ENCODE data around the gene CYP24A1.

CYP24A1 gene

DNA sequence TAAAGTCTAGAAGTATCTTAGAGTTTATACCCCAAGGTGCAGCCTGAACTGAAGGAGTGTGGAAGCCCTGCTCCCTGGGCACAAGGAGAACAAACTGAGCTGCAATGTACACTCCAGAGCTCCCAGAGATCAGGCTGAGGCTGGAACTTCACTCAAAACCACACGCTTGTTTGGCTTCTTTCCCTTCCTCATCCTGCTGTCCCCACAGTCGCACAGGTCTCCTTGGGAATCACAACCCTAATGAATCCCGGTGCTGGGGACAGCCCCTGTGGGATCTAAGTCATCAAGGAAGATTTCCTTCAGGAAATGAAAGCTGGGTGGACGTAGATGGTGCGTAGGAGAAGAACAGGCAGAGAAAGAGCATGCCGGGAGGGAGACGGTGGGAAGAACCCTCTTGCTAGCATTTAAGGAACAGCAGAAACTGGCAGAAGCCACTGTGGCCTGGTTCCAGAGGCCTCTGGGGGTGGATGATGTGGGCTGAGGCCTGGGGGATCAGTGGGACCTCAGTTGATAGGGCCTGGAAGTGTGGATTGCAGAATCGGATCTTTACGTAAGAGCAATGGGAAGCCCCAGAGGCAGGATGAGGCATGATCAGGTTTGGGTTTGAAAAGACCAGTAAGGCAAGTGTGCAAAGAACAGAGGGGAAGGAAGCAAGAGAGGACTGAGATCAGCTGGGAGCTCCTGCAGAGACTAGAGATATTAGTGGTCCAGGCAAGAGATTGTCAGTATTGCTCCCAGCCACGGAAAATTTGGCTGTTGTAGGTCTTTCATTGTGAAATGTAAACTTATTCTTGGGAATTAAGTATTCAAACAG lies 21.4 kb downstream of the CYP24A1 start:
- TF ChIP-seq SIN3A (IDR thresholded peaks at IDR 0.05; ENCODE audit: borderline replicate concordance, insufficient read depth, low read length) = no peak
- TF ChIP-seq, protein P1, sequence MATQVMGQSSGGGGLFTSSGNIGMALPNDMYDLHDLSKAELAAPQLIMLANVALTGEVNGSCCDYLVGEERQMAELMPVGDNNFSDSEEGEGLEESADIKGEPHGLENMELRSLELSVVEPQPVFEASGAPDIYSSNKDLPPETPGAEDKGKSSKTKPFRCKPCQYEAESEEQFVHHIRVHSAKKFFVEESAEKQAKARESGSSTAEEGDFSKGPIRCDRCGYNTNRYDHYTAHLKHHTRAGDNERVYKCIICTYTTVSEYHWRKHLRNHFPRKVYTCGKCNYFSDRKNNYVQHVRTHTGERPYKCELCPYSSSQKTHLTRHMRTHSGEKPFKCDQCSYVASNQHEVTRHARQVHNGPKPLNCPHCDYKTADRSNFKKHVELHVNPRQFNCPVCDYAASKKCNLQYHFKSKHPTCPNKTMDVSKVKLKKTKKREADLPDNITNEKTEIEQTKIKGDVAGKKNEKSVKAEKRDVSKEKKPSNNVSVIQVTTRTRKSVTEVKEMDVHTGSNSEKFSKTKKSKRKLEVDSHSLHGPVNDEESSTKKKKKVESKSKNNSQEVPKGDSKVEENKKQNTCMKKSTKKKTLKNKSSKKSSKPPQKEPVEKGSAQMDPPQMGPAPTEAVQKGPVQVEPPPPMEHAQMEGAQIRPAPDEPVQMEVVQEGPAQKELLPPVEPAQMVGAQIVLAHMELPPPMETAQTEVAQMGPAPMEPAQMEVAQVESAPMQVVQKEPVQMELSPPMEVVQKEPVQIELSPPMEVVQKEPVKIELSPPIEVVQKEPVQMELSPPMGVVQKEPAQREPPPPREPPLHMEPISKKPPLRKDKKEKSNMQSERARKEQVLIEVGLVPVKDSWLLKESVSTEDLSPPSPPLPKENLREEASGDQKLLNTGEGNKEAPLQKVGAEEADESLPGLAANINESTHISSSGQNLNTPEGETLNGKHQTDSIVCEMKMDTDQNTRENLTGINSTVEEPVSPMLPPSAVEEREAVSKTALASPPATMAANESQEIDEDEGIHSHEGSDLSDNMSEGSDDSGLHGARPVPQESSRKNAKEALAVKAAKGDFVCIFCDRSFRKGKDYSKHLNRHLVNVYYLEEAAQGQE (IDR thresholded peaks at IDR 0.05; ENCODE audit: insufficient read depth in 1 of 2, low read depth in 2 of 2, low read length in 2 of 2) = no peak
- TF ChIP-seq FOXP2 (optimal IDR thresholded peaks at IDR 0.05; ENCODE audit: borderline replicate concordance, extremely low read depth, extremely low read length, insufficient read depth) = no peak
- no peak for TF ChIP-seq TAF1 (IDR thresholded peaks at IDR 0.05; ENCODE audit: borderline replicate concordance, insufficient read depth, low read length)
- no peak for TF ChIP-seq POLR2AphosphoS5 (IDR thresholded peaks at IDR 0.05; ENCODE audit: low read depth, low read length)

DNA sequence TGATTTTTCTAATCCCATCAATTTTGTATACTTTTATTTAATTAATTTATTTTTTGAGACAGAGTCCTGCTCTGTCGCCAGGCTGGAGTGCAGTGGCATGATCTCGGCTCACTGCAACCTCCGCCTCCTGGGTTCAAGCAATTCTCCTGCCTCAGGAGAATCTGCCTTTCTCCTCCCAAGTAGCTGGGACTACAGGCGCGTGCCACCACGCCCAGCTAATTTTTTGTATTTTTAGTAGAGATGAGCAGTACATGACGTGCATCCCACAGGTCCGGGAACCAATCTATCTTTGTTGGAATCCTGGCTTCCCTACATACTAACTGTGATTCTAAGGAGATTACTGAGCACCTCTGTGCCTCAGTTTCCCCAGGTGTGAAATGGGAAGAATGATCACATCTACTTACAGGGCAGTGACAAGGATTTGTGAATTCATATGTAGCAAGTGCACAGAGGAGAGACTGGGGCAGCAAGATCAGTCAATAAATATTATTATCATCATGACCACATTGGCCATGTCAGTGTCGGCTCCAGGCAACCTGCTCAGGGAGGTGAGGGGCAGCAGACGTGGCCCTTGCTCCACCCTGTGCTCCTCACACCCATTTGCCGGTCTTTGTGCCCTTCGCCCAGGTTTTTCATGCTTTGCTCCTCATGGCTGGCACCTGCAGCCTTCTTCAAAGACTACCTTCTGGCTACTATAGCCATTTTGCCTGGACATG lies 22.1 kb downstream of the CYP24A1 start:
- TF ChIP-seq POLR2AphosphoS5 (IDR thresholded peaks at IDR 0.05; ENCODE audit: low read depth, low read length) = no peak
- TF ChIP-seq, protein P1 (IDR thresholded peaks at IDR 0.05; ENCODE audit: insufficient read depth in 1 of 2, low read depth in 2 of 2, low read length in 2 of 2) = no peak
- no peak for TF ChIP-seq TAF1 (IDR thresholded peaks at IDR 0.05; ENCODE audit: borderline replicate concordance, insufficient read depth, low read length)
- no peak for TF ChIP-seq SIN3A (IDR thresholded peaks at IDR 0.05; ENCODE audit: borderline replicate concordance, insufficient read depth, low read length)
- no peak for TF ChIP-seq FOXP2 (optimal IDR thresholded peaks at IDR 0.05; ENCODE audit: borderline replicate concordance, extremely low read depth, extremely low read length, insufficient read depth)

DNA sequence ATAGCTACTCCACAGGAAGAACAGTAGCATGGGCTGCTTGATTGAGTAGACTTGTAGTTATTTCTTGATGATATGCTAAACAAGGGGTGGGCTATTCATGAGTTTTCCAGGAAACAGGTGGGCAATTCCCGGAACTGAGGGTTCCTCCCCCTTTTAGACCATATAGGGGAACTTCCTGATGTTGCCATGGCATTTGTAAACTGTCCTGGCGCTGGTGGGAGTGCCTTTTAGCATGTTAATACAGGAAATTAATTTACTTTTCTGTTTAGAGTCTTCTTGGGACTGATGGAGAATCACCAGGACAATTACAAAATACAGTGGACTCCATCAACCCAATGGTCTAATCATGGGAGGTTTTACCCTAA lies 22.7 kb downstream of the CYP24A1 start:
- TF ChIP-seq, protein P1 (IDR thresholded peaks at IDR 0.05; ENCODE audit: insufficient read depth in 1 of 2, low read depth in 2 of 2, low read length in 2 of 2) = no peak
- TF ChIP-seq POLR2AphosphoS5 (IDR thresholded peaks at IDR 0.05; ENCODE audit: low read depth, low read length) (no peak), SIN3A (IDR thresholded peaks at IDR 0.05; ENCODE audit: borderline replicate concordance, insufficient read depth, low read length) (no peak), FOXP2 (optimal IDR thresholded peaks at IDR 0.05; ENCODE audit: borderline replicate concordance, extremely low read depth, extremely low read length, insufficient read depth) (no peak), TAF1 (IDR thresholded peaks at IDR 0.05; ENCODE audit: borderline replicate concordance, insufficient read depth, low read length) (no peak)

- TF ChIP-seq POLR2AphosphoS5 (IDR thresholded peaks at IDR 0.05; ENCODE audit: low read depth, low read length) = no peak
- TF ChIP-seq FOXP2 (optimal IDR thresholded peaks at IDR 0.05; ENCODE audit: borderline replicate concordance, extremely low read depth, extremely low read length, insufficient read depth) = no peak
- TF ChIP-seq, protein P1 (IDR thresholded peaks at IDR 0.05; ENCODE audit: insufficient read depth in 1 of 2, low read depth in 2 of 2, low read length in 2 of 2) = no peak
- no peak for TF ChIP-seq TAF1 (IDR thresholded peaks at IDR 0.05; ENCODE audit: borderline replicate concordance, insufficient read depth, low read length)
- no peak for TF ChIP-seq SIN3A (IDR thresholded peaks at IDR 0.05; ENCODE audit: borderline replicate concordance, insufficient read depth, low read length)
Measured at GRCh38 chr20:54149765-54150264, 24.0 kb downstream of the CYP24A1 start.

All from PFSK-1 (cell line).